Esophagus muscularis mucosa (tissue), 4 donors: ENCODE data around the gene ANTXR1.

Source experiments
- EP300 ChIP-seq: sonication (generic); formaldehyde crosslinking; IDR thresholded peaks from one replicate; pipeline ENCODE4 v1.6.1; 2017; ENCODE audit warnings: antibody characterized with exemption
- POLR2A ChIP-seq: fragments of 450-650 bp; IDR thresholded peaks from one replicate; pipeline ENCODE4 v1.6.1; 2017; ENCODE audit warnings: antibody characterized with exemption, moderate library complexity, mild to moderate bottlenecking, low read depth
- TF ChIP-seq, protein P1 (sequence below), 3 experiments: fragments of 200-600 bp in 2 of 3; fragments of 450-650 bp in 1 of 3; sonication (generic) in 2 of 3; IDR thresholded peaks; one replicate each; pipeline ENCODE4 v1.5.1; 2017 to 2019; ENCODE audit warnings: antibody characterized with exemption in 3 of 3, mild to moderate bottlenecking in 2 of 3, moderate library complexity in 1 of 3

GRCh38 chr2:69260666-69261065 is 247.7 kb downstream of the ANTXR1 start:
- TF ChIP-seq EP300 = no peak
- TF ChIP-seq POLR2A = no peak
- TF ChIP-seq, protein P1, sequence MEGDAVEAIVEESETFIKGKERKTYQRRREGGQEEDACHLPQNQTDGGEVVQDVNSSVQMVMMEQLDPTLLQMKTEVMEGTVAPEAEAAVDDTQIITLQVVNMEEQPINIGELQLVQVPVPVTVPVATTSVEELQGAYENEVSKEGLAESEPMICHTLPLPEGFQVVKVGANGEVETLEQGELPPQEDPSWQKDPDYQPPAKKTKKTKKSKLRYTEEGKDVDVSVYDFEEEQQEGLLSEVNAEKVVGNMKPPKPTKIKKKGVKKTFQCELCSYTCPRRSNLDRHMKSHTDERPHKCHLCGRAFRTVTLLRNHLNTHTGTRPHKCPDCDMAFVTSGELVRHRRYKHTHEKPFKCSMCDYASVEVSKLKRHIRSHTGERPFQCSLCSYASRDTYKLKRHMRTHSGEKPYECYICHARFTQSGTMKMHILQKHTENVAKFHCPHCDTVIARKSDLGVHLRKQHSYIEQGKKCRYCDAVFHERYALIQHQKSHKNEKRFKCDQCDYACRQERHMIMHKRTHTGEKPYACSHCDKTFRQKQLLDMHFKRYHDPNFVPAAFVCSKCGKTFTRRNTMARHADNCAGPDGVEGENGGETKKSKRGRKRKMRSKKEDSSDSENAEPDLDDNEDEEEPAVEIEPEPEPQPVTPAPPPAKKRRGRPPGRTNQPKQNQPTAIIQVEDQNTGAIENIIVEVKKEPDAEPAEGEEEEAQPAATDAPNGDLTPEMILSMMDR (IDR thresholded peaks at IDR 0.05) = no peak
